HepG2 (cell line): ENCODE data around the gene FAM32A.

Source experiments
- NFIC ChIP-seq: IDR thresholded peaks from 2 replicates; pipeline ENCODE4 v1.6.1; 2012; ENCODE audit warnings: mild to moderate bottlenecking, low read length, inconsistent platforms
- NFRKB ChIP-seq: fragments of 450-650 bp; IDR thresholded peaks from 2 replicates; pipeline ENCODE4 v1.6.1; 2017
- POLR2AphosphoS5 ChIP-seq: IDR thresholded peaks from 2 replicates; pipeline ENCODE4 v1.6.1; 2012; ENCODE audit warnings: low read depth, low read length
- ZFP41 ChIP-seq: sonication (generic); formaldehyde crosslinking; IDR thresholded peaks from 2 replicates; pipeline ENCODE4 v1.4.0; 2020; ENCODE audit warnings: mild to moderate bottlenecking, missing genetic modification reagents, borderline replicate concordance
- ZNF232 ChIP-seq: sonication (generic); formaldehyde crosslinking; IDR thresholded peaks from 2 replicates; pipeline ENCODE4 v1.4.0; 2020; ENCODE audit warnings: missing genetic modification reagents, borderline replicate concordance
- TF ChIP-seq, protein P1 (sequence below): sonication (generic); formaldehyde crosslinking; IDR thresholded peaks from 2 replicates; pipeline ENCODE4 v1.4.0; 2020; ENCODE audit warnings: missing genetic modification reagents

- no peak for TF ChIP-seq ZFP41 (CRISPR knock-in tag)
- TF ChIP-seq NFRKB, result no peak
- TF ChIP-seq NFIC, result no peak
- TF ChIP-seq, protein P1, sequence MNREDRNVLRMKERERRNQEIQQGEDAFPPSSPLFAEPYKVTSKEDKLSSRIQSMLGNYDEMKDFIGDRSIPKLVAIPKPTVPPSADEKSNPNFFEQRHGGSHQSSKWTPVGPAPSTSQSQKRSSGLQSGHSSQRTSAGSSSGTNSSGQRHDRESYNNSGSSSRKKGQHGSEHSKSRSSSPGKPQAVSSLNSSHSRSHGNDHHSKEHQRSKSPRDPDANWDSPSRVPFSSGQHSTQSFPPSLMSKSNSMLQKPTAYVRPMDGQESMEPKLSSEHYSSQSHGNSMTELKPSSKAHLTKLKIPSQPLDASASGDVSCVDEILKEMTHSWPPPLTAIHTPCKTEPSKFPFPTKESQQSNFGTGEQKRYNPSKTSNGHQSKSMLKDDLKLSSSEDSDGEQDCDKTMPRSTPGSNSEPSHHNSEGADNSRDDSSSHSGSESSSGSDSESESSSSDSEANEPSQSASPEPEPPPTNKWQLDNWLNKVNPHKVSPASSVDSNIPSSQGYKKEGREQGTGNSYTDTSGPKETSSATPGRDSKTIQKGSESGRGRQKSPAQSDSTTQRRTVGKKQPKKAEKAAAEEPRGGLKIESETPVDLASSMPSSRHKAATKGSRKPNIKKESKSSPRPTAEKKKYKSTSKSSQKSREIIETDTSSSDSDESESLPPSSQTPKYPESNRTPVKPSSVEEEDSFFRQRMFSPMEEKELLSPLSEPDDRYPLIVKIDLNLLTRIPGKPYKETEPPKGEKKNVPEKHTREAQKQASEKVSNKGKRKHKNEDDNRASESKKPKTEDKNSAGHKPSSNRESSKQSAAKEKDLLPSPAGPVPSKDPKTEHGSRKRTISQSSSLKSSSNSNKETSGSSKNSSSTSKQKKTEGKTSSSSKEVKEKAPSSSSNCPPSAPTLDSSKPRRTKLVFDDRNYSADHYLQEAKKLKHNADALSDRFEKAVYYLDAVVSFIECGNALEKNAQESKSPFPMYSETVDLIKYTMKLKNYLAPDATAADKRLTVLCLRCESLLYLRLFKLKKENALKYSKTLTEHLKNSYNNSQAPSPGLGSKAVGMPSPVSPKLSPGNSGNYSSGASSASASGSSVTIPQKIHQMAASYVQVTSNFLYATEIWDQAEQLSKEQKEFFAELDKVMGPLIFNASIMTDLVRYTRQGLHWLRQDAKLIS (CRISPR knock-in tag), result no peak
- no peak for TF ChIP-seq ZNF232 (CRISPR knock-in tag)
- no peak for TF ChIP-seq POLR2AphosphoS5
Measured at GRCh38 chr19:16234552-16235445, 49.6 kb downstream of the FAM32A start.
